LoVo (cell line): ENCODE results near the gene MALRD1.

Experiments used
- DNase-seq: peaks from one replicate; pipeline ENCODE4 v3.0.0-alpha.2; 2016; ENCODE audit warnings: low spot score

Gene MALRD1

DNA sequence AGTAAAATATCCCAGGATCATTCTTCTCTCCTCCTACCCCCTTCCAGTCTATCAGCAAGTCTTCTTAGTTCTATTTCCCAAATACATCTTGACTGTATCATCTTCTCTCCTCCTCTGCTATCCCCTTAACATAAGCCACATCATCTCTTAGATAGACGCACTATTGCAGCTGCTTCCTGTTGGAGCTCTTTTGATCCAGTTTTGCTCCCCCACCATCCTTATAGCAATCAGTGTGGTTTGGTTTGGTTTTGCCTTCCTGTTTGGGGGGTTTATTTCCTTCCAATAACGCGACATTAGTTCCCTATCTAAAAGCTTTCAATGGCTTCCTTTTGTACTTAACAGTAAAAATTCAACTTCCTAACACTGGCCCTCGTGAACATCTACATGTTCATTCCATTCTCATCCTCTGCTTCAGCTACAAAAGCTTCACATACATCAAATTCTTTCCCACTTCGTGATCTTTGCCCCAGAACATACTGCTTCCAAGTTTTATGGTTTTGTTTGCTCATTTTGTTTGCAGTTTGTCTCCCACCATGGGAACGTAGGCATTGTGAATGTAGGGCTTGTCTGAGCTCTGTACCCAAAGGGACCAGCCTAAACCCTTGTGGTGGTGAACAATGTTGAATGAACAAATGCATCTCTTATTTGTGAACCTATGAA lies 734.0 kb downstream of the MALRD1 start:
- DNase-seq = no peak

- DNase-seq = no peak
Measured at GRCh38 chr10:19783721-19784120, 735.1 kb downstream of the MALRD1 start.
